GM12878 (cell line): ENCODE data around the gene SPRR2A.

Experiments used
- BACH1 ChIP-seq: fragments of 450-650 bp; IDR thresholded peaks from 2 replicates; pipeline ENCODE4 v1.6.1; 2017; ENCODE audit warnings: mild to moderate bottlenecking, borderline replicate concordance
- JUND ChIP-seq: IDR thresholded peaks from 2 replicates; pipeline ENCODE4 v1.6.1; 2012; ENCODE audit warnings: low read depth, mild to moderate bottlenecking, low read length, improper control_type of control experiment, moderate library complexity
- PAX8 ChIP-seq: fragments of 450-650 bp; IDR thresholded peaks from 2 replicates; pipeline ENCODE4 v1.6.1; 2017; ENCODE audit warnings: mild to moderate bottlenecking, moderate library complexity
- TF ChIP-seq, protein P1 (sequence below), 3 experiments: IDR thresholded peaks in 2 of 3; conservative IDR thresholded peaks in 1 of 3; 2 replicates each; pipeline ENCODE4 v1.5.1; 2011; ENCODE audit warnings: low read depth in 3 of 3, low read length in 3 of 3, mild to moderate bottlenecking in 3 of 3, control low read depth in 2 of 3, moderate library complexity in 2 of 3, inconsistent platforms in 1 of 3, mixed read lengths in 1 of 3; ENCODE audit not compliant: control insufficient read depth in 2 of 3, insufficient read depth in 1 of 3; ENCODE audit errors: extremely low read depth in 1 of 3

DNA sequence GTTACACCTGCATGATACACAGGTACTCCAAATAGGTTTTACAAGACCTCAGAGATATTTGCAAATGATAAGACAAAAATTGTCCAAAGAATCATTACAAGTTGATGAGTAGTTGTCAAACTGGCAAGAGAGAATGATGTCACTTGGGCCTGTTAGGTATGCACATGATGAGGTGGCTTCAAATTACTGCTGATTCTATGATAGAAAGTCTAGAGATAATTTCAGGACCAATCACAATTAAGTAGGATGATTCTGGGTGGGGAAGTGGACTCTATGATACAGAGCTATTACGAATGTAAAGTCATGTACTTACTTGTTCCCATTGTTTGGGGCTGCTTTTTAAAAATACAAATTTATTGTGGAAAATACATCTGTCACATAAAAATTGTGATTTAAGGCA is 31.5 kb downstream of the SPRR2A start:
- no peak for TF ChIP-seq PAX8
- no peak for TF ChIP-seq BACH1
- TF ChIP-seq, protein P1, sequence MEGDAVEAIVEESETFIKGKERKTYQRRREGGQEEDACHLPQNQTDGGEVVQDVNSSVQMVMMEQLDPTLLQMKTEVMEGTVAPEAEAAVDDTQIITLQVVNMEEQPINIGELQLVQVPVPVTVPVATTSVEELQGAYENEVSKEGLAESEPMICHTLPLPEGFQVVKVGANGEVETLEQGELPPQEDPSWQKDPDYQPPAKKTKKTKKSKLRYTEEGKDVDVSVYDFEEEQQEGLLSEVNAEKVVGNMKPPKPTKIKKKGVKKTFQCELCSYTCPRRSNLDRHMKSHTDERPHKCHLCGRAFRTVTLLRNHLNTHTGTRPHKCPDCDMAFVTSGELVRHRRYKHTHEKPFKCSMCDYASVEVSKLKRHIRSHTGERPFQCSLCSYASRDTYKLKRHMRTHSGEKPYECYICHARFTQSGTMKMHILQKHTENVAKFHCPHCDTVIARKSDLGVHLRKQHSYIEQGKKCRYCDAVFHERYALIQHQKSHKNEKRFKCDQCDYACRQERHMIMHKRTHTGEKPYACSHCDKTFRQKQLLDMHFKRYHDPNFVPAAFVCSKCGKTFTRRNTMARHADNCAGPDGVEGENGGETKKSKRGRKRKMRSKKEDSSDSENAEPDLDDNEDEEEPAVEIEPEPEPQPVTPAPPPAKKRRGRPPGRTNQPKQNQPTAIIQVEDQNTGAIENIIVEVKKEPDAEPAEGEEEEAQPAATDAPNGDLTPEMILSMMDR (IDR thresholded peaks at IDR 0.05 in 2 of 3, conservative IDR thresholded peaks at IDR 0.05 in 1 of 3; ENCODE audit: control insufficient read depth in 2 of 3, extremely low read depth in 1 of 3, insufficient read depth in 1 of 3, low read depth in 3 of 3, low read length in 3 of 3) = no peak
- no peak for TF ChIP-seq JUND
